HEK293 (cell line): Measurements from ENCODE around the gene FOLR1.

Source experiments
- CTCF ChIA-PET: fragments of 350-600 bp; formaldehyde crosslinking; extraction: SDS; loops from one replicate; lab custom pipeline; 2021; ENCODE audit warnings: antibody characterized with exemption; lab: Yijun Ruan, JAX
- POLR2A ChIA-PET: fragments of 300-600 bp; formaldehyde crosslinking; extraction: SDS; loops from one replicate; lab custom pipeline; 2020; ENCODE audit warnings: antibody characterized with exemption, inconsistent platforms; lab: Yijun Ruan, JAX
- H3K27ac ChIP-seq: fragments of 200-500 bp; sonication (Bioruptor generic); 2 replicates; pipeline ENCODE4 v1.5.1; 2014; ENCODE audit warnings: low read depth, low read length, control low read depth, inconsistent platforms; ENCODE audit errors: extremely low read depth
- H3K36me3 ChIP-seq, 2 experiments: fragments of 200-500 bp in 1 of 2; sonication (Bioruptor generic) in 1 of 2; 1 replicate in 1 of 2; 2 replicates in 1 of 2; pipeline ENCODE4 v1.5.1; 2014 to 2017; ENCODE audit warnings: inconsistent platforms in 2 of 2, low read length in 2 of 2; ENCODE audit not compliant: control insufficient read depth in 2 of 2, insufficient read depth in 1 of 2
- H3K4me1 ChIP-seq: fragments of 200-500 bp; sonication (Bioruptor generic); 2 replicates; pipeline ENCODE4 v1.5.1; 2014; ENCODE audit warnings: mild to moderate bottlenecking, low read length, inconsistent platforms; ENCODE audit not compliant: control insufficient read depth, insufficient read depth
- H3K4me3 ChIP-seq: 2 replicates; pipeline ENCODE4 v1.5.1; 2011; ENCODE audit warnings: low read depth, mild to moderate bottlenecking, control low read depth, low read length, moderate library complexity
- H3K9me3 ChIP-seq: fragments of 200-500 bp; sonication (Bioruptor generic); 2 replicates; pipeline ENCODE4 v1.5.1; 2014; ENCODE audit warnings: low read depth, low read length, inconsistent platforms; ENCODE audit not compliant: control insufficient read depth, insufficient read depth
- KLF16 ChIP-seq: fragments of 450-650 bp; formaldehyde crosslinking; IDR thresholded peaks from 2 replicates; pipeline ENCODE4 v1.5.1; 2017; ENCODE audit warnings: missing biosample characterization, missing genetic modification characterization
- KLF8 ChIP-seq: fragments of 450-650 bp; formaldehyde crosslinking; IDR thresholded peaks from 2 replicates; pipeline ENCODE4 v1.5.1; 2016; ENCODE audit warnings: missing biosample characterization, missing genetic modification characterization
- KLF9 ChIP-seq: fragments of 450-650 bp; formaldehyde crosslinking; IDR thresholded peaks from 2 replicates; pipeline ENCODE4 v1.5.1; 2016; ENCODE audit warnings: missing biosample characterization, missing genetic modification characterization, low read depth
- PRDM1 ChIP-seq: fragments of 450-650 bp; formaldehyde crosslinking; IDR thresholded peaks from 2 replicates; pipeline ENCODE4; 2016; ENCODE audit warnings: missing biosample characterization, missing genetic modification characterization
- PRDM4 ChIP-seq: fragments of 450-650 bp; formaldehyde crosslinking; IDR thresholded peaks from 2 replicates; pipeline ENCODE4 v1.5.1; 2017; ENCODE audit warnings: missing biosample characterization, missing genetic modification characterization
- ZBTB6 ChIP-seq: fragments of 450-650 bp; formaldehyde crosslinking; IDR thresholded peaks from 2 replicates; pipeline ENCODE4 v1.5.1; 2017; ENCODE audit warnings: missing biosample characterization, missing genetic modification characterization
- ZNF140 ChIP-seq: fragments of 450-650 bp; formaldehyde crosslinking; IDR thresholded peaks from 2 replicates; pipeline ENCODE4 v1.5.1; 2016; ENCODE audit warnings: missing biosample characterization, missing genetic modification characterization
- ZNF155 ChIP-seq: fragments of 450-650 bp; formaldehyde crosslinking; IDR thresholded peaks from 2 replicates; pipeline ENCODE4 v1.5.1; 2016; ENCODE audit warnings: missing biosample characterization, missing genetic modification characterization
- ZNF26 ChIP-seq: fragments of 450-650 bp; formaldehyde crosslinking; IDR thresholded peaks from 2 replicates; pipeline ENCODE4 v1.5.1; 2016; ENCODE audit warnings: missing biosample characterization, missing genetic modification characterization
- ZNF362 ChIP-seq: fragments of 450-650 bp; formaldehyde crosslinking; IDR thresholded peaks from 2 replicates; pipeline ENCODE4 v1.5.1; 2016; ENCODE audit warnings: missing biosample characterization, missing genetic modification characterization
- ZNF433 ChIP-seq: fragments of 450-650 bp; formaldehyde crosslinking; IDR thresholded peaks from 2 replicates; pipeline ENCODE4 v1.5.1; 2016; ENCODE audit warnings: missing biosample characterization, missing genetic modification characterization, low read depth
- ZNF518A ChIP-seq: fragments of 450-650 bp; formaldehyde crosslinking; conservative IDR thresholded peaks from 2 replicates; pipeline ENCODE4 v1.5.1; 2016; ENCODE audit warnings: low read depth, missing biosample characterization, missing genetic modification characterization
- ZNF548 ChIP-seq: fragments of 450-650 bp; formaldehyde crosslinking; IDR thresholded peaks from 2 replicates; pipeline ENCODE4 v1.5.1; 2016; ENCODE audit warnings: missing biosample characterization, missing genetic modification characterization
- ZNF623 ChIP-seq: fragments of 450-650 bp; formaldehyde crosslinking; IDR thresholded peaks from 2 replicates; pipeline ENCODE4 v1.5.1; 2016; ENCODE audit warnings: missing biosample characterization, missing genetic modification characterization
- ZNF624 ChIP-seq: fragments of 450-650 bp; formaldehyde crosslinking; IDR thresholded peaks from 2 replicates; pipeline ENCODE4 v1.5.1; 2017; ENCODE audit warnings: missing biosample characterization, missing genetic modification characterization
- ZNF645 ChIP-seq: fragments of 450-650 bp; formaldehyde crosslinking; IDR thresholded peaks from 2 replicates; pipeline ENCODE4; 2016; ENCODE audit warnings: missing biosample characterization, missing genetic modification characterization

FOLR1 gene

GRCh38 chr11:72240461-72241290, 48.7 kb downstream of the FOLR1 start:
- Histone ChIP-seq H3K27ac (no peak overlapping the region), H3K36me3 (peaks cover 0 to 31% of the 10 kb centered on the region in 2 experiments; a peak in 1 of 3 replicates), H3K4me1 (no peaks in the 10 kb centered on the region), H3K4me3 (no peak overlapping the region), H3K9me3 (no peaks in the 10 kb centered on the region)
- POLR2A ChIA-PET, result interaction anchor here (0.8 kb wide), 1 partner anchor 10 kb away, joined by 3 read pairs; no protein-coding TSS in a partner anchor
- TF ChIP-seq ZNF140 (tag by site-specific recombination), result no peak
- TF ChIP-seq KLF8 (tag by site-specific recombination), result no peak
- no peak for TF ChIP-seq ZNF518A (tag by site-specific recombination)
- TF ChIP-seq KLF9 (tag by site-specific recombination), result no peak
- no peak for TF ChIP-seq ZNF362 (tag by site-specific recombination)
- CTCF ChIA-PET, result interaction anchor here (0.7 to 1.2 kb wide), 3 partner anchors 140 to 190 kb away, joined by 3 to 4 read pairs (median 3); no protein-coding TSS in a partner anchor

GRCh38 chr11:72241291-72241781, 49.4 kb downstream of the FOLR1 start:
- Histone ChIP-seq H3K4me1 (no peaks in the 10 kb centered on the region), H3K4me3 (no peak overlapping the region)
- CTCF ChIA-PET, result interaction anchor here (1.2 kb wide), 1 partner anchor 170 kb away, joined by 3 read pairs; no protein-coding TSS in a partner anchor

GRCh38 chr11:72242141-72242540, 50.2 kb downstream of the FOLR1 start:
- ChIA-PET CTCF (interaction anchor here (0.6 to 0.9 kb wide), 2 partner anchors 173 to 239 kb away, joined by 3 read pairs; no protein-coding TSS in a partner anchor), POLR2A (no interaction called here)
- Histone ChIP-seq H3K4me1 (no peaks in the 10 kb centered on the region), H3K9me3 (no peaks in the 10 kb centered on the region), H3K4me3 (no peak overlapping the region), H3K36me3 (peaks cover 0 to 16% of the 10 kb centered on the region in 2 experiments; a peak in 1 of 3 replicates), H3K27ac (no peak overlapping the region)
- TF ChIP-seq ZNF155 (tag by site-specific recombination), result no peak
- no peak for TF ChIP-seq ZNF433 (tag by site-specific recombination)
- TF ChIP-seq ZNF645 (tag by site-specific recombination), result no peak
- no peak for TF ChIP-seq PRDM4 (tag by site-specific recombination)
- TF ChIP-seq PRDM1, result no peak
- TF ChIP-seq KLF16 (tag by site-specific recombination), result no peak
- no peak for TF ChIP-seq ZNF26 (tag by site-specific recombination)
- no peak for TF ChIP-seq ZNF623 (tag by site-specific recombination)
- no peak for TF ChIP-seq ZNF624 (tag by site-specific recombination)
- TF ChIP-seq ZBTB6 (tag by site-specific recombination), result no peak

More at GRCh38 chr11:72241291-72241781, 49.4 kb downstream of the FOLR1 start:
- POLR2A ChIA-PET, result interaction anchor here (0.8 kb wide), 1 partner anchor 11 kb away, joined by 3 read pairs; no protein-coding TSS in a partner anchor
- TF ChIP-seq ZNF548 (tag by site-specific recombination), result no peak
- H3K9me3 ChIP-seq, result no peaks in the 10 kb centered on the region
- H3K36me3 ChIP-seq, result peaks cover 0 to 24% of the 10 kb centered on the region in 2 experiments; a peak in 1 of 3 replicates
- no peak overlapping the region for H3K27ac ChIP-seq
